Lung (tissue), 12 donors: ENCODE measurements around the gene UGT2B11. TPM values are rescaled to one million over a fixed set of nuclear protein-coding genes. Genes with fewer than 3 reads are reported as not detected.
A peak's percentile ranks its signal among the peaks of the same experiment; 100 is the strongest.
"Not testable (repeated sequence)": the region's sequence is repeated elsewhere in the genome, so short reads cannot be mapped to it uniquely, and the experiment has no call there.

ENCODE experiments used
- ATAC-seq: fragments of 200-7000 bp; cut with Tn5 transposase; one replicate; pipeline ENCODE4 v1.9.1; 2020; ENCODE audit warnings: moderate number of reproducible peaks; ENCODE audit not compliant: insufficient read depth, low FRiP score
- DNase-seq, 3 donors: peaks; one replicate each; pipeline ENCODE4 v3.0.0-alpha.2; 2013 to 2017
- H3K27ac ChIP-seq, 2 donors: one replicate each; pipeline ENCODE4 v1.5.1; 2013; ENCODE audit warnings: mild to moderate bottlenecking in 2 of 2, moderate library complexity in 2 of 2, control low read depth in 1 of 2, inconsistent platforms in 1 of 2, low read depth in 1 of 2, low read length in 1 of 2
- H3K27me3 ChIP-seq, 3 donors: one replicate each; pipeline ENCODE4 v1.5.1; 2013; ENCODE audit warnings: low read length in 2 of 3; ENCODE audit not compliant: control insufficient read depth in 3 of 3, insufficient read depth in 3 of 3
- H3K36me3 ChIP-seq, 4 donors: one replicate each; pipeline ENCODE4 v1.5.1; 2013; ENCODE audit warnings: low read length in 4 of 4, mild to moderate bottlenecking in 1 of 4, moderate library complexity in 1 of 4; ENCODE audit not compliant: control insufficient read depth in 4 of 4, insufficient read depth in 4 of 4
- H3K4me1 ChIP-seq, 5 donors: one replicate each; pipeline ENCODE4 v1.5.1; 2013; ENCODE audit warnings: low read length in 5 of 5, mild to moderate bottlenecking in 2 of 5, moderate library complexity in 1 of 5; ENCODE audit not compliant: control insufficient read depth in 5 of 5, insufficient read depth in 5 of 5
- H3K4me3 ChIP-seq: one replicate; pipeline ENCODE4 v1.5.1; 2013; ENCODE audit warnings: mild to moderate bottlenecking, control low read depth, moderate library complexity
- H3K9ac ChIP-seq, 2 donors: one replicate each; pipeline ENCODE4 v1.5.1; 2013; ENCODE audit warnings: low read length in 2 of 2, control low read depth in 1 of 2; ENCODE audit not compliant: insufficient read depth in 1 of 2
- H3K9me3 ChIP-seq, 4 donors: one replicate each; pipeline ENCODE4 v1.5.1; 2013; ENCODE audit warnings: low read length in 3 of 4, mild to moderate bottlenecking in 1 of 4, moderate library complexity in 1 of 4; ENCODE audit not compliant: control insufficient read depth in 4 of 4, insufficient read depth in 3 of 4
- WGBS, 2 donors: extraction: QIAGEN DNeasy Blood & Tissue Kit; methylation state at CpG; one replicate each; pipeline ENCODE4 v1.1.7; 2013; 5-methylcytosine and 5-hydroxymethylcytosine counted together
- polyA plus RNA-seq, 2 donors: library from polyadenylated mRNA; stranded (reverse); fragments of 200-250 nt; gene quantifications; one replicate each; pipeline ENCODE4 v1.2.1, GENCODE V29; 2013
- total RNA-seq, 2 donors: library from RNA; depleted of rRNA in 1 of 2; stranded (reverse); fragments of >200 nt in 1 of 2; gene quantifications; one replicate each; pipeline ENCODE4 v1.2.1, GENCODE V29; 2014 to 2021
- TF ChIP-seq, protein P1 (sequence below): IDR thresholded peaks from 2 replicates; pipeline ENCODE4 v1.5.1; 2012; ENCODE audit warnings: mild to moderate bottlenecking; ENCODE audit errors: control extremely low read depth, extremely low read depth
- donor health status: control.
- donor health status: control.
- donor health status: Bipolar disorder and iron deficiency.
- donor health status: healthy.
- donor health status: DM: yes; HTN: yes; CAD: no.

The UGT2B11 gene
- total and polyA plus RNA-seq, 4 donors = not detected

DNA sequence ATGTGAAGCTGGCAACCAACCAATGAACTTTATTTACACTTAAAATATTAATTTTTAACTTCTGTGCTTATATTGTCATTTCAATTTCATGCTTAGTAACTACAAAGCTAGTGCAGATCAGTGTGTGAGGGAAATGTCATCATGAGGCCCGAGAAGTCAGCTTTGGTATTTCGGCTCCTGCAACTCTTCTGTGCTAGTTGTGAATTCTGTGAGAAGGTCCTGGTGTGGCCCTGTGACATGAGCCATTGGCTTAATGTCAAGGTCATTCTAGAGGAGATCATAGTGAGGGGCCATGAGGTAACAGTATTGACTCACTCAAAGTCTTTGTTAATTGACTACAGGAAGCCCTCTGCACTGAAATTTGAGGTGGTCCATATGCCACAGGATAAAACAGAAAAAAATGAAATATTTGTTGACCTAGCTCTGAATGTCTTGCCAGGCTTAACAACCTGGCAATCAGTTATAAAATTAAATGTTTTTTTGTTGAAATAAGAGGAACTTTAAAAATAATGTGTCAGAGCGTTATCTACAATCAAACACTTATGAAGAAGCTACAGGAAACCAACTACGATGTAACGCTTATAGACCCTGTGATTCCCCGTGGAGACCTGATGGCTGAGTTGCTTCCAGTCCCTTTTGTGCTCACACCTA lies 32.9 kb downstream of the UGT2B11 start:
- not testable (repeated sequence) for H3K9me3 ChIP-seq, H3K9ac ChIP-seq, H3K27me3 ChIP-seq, H3K4me1 ChIP-seq, H3K27ac ChIP-seq, ATAC-seq, DNase-seq, H3K4me3 ChIP-seq, H3K36me3 ChIP-seq
- WGBS, 2 donors = 65 to 75% methylated on average over 6 of the region's 6 CpGs

DNA sequence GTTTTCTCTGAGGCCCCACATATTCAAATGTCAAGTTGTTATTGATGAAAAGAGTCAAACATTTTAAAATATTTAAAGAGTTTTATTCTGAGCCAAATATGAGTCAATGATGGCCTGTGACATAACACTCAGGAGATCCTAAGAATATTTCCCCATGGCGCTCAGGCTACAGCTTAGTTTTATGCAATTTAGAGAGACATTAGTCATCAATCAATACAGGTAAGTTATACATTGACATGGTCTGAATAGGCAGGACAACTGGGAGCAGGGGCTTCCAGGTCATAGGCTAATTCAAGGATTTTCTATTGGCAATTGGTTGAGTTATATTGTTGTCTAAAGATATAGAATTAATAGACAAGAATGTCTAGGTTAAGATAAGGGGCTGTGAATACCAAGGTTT lies 34.7 kb downstream of the UGT2B11 start:
- not testable (repeated sequence) for H3K36me3 ChIP-seq, H3K9ac ChIP-seq, H3K4me1 ChIP-seq, H3K9me3 ChIP-seq, H3K4me3 ChIP-seq, DNase-seq, ATAC-seq, H3K27me3 ChIP-seq, H3K27ac ChIP-seq
- WGBS, 2 donors = 78 to 85% methylated on average over 1 of the region's 1 CpG

DNA sequence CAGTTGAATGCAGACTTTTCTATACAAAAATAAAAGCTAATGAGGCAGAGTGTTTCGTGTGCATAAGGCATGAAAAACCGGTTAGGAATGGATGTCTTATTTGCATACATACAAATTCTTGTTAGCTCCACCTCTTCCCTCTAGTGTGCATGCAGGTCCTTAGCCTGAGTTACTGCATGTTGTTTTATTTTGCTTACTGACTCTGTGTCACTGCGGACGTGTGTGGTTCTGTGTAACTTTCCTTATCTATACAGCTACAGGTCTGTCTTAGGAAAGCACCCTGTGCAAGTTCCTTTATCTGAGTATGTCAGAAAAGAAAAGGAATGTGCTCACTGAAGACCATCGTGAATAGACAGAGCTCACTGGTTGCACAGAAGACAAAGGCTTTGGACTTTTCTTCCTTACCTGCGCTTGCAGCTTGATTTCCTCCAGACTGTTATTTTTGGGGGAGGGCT lies 35.8 kb downstream of the UGT2B11 start:
- H3K27me3 ChIP-seq, DNase-seq, H3K9me3 ChIP-seq, ATAC-seq, H3K4me3 ChIP-seq, H3K4me1 ChIP-seq, H3K36me3 ChIP-seq, H3K27ac ChIP-seq, H3K9ac ChIP-seq: not testable (repeated sequence)
- 34 to 50% methylated on average over 6 of the region's 6 CpGs for WGBS, 2 donors

DNA sequence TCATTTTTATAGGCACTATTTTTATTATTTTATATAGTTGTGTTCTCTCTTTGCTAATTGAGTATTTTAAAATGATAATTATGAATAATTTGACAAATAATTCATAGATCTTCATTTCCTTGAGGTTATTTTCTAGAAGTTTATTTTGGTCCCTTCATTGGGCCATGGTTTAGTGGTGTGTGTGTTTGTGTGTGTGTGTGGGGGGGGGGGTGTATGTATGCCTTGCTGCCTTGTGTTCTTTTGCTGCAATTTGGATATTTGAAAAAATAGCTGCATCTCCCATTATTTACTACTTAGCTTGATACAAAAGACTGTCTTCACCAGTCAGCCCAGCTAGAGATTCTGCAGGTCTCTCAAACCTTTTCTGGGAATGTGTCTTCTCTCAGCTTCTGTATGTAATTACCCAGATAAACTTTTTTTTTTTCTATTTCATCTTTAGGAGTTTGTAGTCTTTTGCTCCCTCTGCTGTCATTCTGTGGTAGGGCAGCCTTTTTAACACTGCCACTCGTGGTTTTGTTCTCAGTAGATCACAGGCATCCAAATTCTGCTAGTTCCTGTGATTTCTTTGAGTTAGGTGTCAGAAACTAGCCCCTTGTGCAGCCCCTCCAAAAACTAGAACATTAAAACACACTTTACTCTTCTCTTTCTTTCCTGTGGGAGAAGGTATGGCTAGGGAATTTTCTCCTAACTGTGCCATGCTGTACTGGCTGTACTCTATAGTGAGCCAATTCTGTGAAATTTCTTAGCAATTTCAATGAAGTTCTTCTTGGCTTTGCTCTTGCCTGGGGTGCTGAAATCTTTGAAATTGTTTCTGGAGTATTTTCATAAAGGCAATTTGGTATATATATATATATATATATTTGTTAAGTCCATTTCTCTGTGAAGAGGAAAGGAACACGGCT lies 44.1 kb downstream of the UGT2B11 start:
- not testable (repeated sequence) for H3K9me3 ChIP-seq, H3K4me3 ChIP-seq, H3K4me1 ChIP-seq, H3K27ac ChIP-seq, H3K9ac ChIP-seq, H3K27me3 ChIP-seq, H3K36me3 ChIP-seq, ATAC-seq
- DNase-seq = peak; percentile 46 to 55 (median 48)
- WGBS, 2 donors = 19 to 42% methylated on average over 2 of the region's 2 CpGs
- TF ChIP-seq, protein P1, sequence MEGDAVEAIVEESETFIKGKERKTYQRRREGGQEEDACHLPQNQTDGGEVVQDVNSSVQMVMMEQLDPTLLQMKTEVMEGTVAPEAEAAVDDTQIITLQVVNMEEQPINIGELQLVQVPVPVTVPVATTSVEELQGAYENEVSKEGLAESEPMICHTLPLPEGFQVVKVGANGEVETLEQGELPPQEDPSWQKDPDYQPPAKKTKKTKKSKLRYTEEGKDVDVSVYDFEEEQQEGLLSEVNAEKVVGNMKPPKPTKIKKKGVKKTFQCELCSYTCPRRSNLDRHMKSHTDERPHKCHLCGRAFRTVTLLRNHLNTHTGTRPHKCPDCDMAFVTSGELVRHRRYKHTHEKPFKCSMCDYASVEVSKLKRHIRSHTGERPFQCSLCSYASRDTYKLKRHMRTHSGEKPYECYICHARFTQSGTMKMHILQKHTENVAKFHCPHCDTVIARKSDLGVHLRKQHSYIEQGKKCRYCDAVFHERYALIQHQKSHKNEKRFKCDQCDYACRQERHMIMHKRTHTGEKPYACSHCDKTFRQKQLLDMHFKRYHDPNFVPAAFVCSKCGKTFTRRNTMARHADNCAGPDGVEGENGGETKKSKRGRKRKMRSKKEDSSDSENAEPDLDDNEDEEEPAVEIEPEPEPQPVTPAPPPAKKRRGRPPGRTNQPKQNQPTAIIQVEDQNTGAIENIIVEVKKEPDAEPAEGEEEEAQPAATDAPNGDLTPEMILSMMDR = peak; percentile 1

- H3K4me1 ChIP-seq, DNase-seq, ATAC-seq, H3K9ac ChIP-seq, H3K4me3 ChIP-seq, H3K9me3 ChIP-seq, H3K27me3 ChIP-seq, H3K36me3 ChIP-seq, H3K27ac ChIP-seq: not testable (repeated sequence)
- WGBS, 2 donors = 82 to 89% methylated on average over 4 of the region's 4 CpGs
These were observed 45.4 kb downstream of the UGT2B11 start for GRCh38 chr4:69169171-69169570.
